Liver (tissue), 9 donors: ENCODE data around the gene DLGAP4. TPM values are rescaled to one million over a fixed set of nuclear protein-coding genes. Genes with fewer than 3 reads are reported as not detected.

Experiments used
- DNase-seq: peaks from one replicate; pipeline ENCODE4 v3.0.0-alpha.2; 2017; ENCODE audit warnings: low spot score
- H3K27ac ChIP-seq, 2 donors: one replicate each; pipeline ENCODE4 v1.7.0; 2013; ENCODE audit warnings: inconsistent platforms in 2 of 2, low read length in 2 of 2, control low read depth in 1 of 2, low read depth in 1 of 2, mild to moderate bottlenecking in 1 of 2
- H3K27me3 ChIP-seq, 4 donors: one replicate each; pipeline versions ENCODE4 v1.6.1 to v1.7.0; 2013; ENCODE audit warnings: low read length in 3 of 4, inconsistent platforms in 1 of 4, mild to moderate bottlenecking in 1 of 4, moderate library complexity in 1 of 4; ENCODE audit not compliant: control insufficient read depth in 4 of 4, insufficient read depth in 4 of 4
- H3K36me3 ChIP-seq, 4 donors: one replicate each; pipeline versions ENCODE4 v1.6.1 to v1.7.0; 2013; ENCODE audit warnings: low read length in 3 of 4, mild to moderate bottlenecking in 3 of 4, low read depth in 1 of 4, moderate library complexity in 1 of 4; ENCODE audit not compliant: control insufficient read depth in 4 of 4, insufficient read depth in 3 of 4
- H3K4me1 ChIP-seq, 4 donors: one replicate each; pipeline versions ENCODE4 v1.6.1 to v1.7.0; 2013; ENCODE audit warnings: low read length in 3 of 4, mild to moderate bottlenecking in 3 of 4, moderate library complexity in 1 of 4; ENCODE audit not compliant: control insufficient read depth in 4 of 4, insufficient read depth in 4 of 4
- H3K4me3 ChIP-seq, 3 donors: one replicate each; pipeline versions ENCODE4 v1.6.1 to v1.7.0; 2013; ENCODE audit warnings: low read length in 3 of 3, control low read depth in 1 of 3, low read depth in 1 of 3, mild to moderate bottlenecking in 1 of 3
- H3K9ac ChIP-seq, 2 donors: one replicate each; pipeline ENCODE4 v1.7.0; 2013; ENCODE audit warnings: low read length in 2 of 2, mild to moderate bottlenecking in 2 of 2, moderate library complexity in 2 of 2, control low read depth in 1 of 2, low read depth in 1 of 2
- H3K9me3 ChIP-seq, 4 donors: one replicate each; pipeline versions ENCODE4 v1.6.1 to v1.7.0; 2013; ENCODE audit warnings: low read length in 3 of 4; ENCODE audit not compliant: control insufficient read depth in 4 of 4
- EGR1 ChIP-seq, 2 donors: IDR thresholded peaks; 2 replicates each; pipeline ENCODE4 v1.6.1; 2016 to 2018; ENCODE audit warnings: antibody characterized with exemption in 2 of 2, low read depth in 2 of 2
- FOXA1 ChIP-seq: IDR thresholded peaks from 2 replicates; pipeline ENCODE4 v1.6.1; 2016; ENCODE audit warnings: antibody characterized with exemption
- FOXA2 ChIP-seq: IDR thresholded peaks from 2 replicates; pipeline ENCODE4 v1.6.1; 2016; ENCODE audit warnings: antibody characterized with exemption
- GABPA ChIP-seq, 2 donors: IDR thresholded peaks in 1 of 2; conservative IDR thresholded peaks in 1 of 2; 2 replicates each; pipeline ENCODE4 v1.6.1; 2016; ENCODE audit warnings: antibody characterized with exemption in 2 of 2, mild to moderate bottlenecking in 1 of 2, moderate library complexity in 1 of 2
- HNF4A ChIP-seq, 2 donors: conservative IDR thresholded peaks; 2 replicates each; pipeline ENCODE4 v1.6.1; 2016; ENCODE audit warnings: antibody characterized with exemption in 2 of 2, mild to moderate bottlenecking in 2 of 2
- JUND ChIP-seq, 2 donors: IDR thresholded peaks; 2 replicates each; pipeline ENCODE4 v1.6.1; 2016; ENCODE audit warnings: antibody characterized with exemption in 2 of 2
- NR2F2 ChIP-seq: IDR thresholded peaks from 2 replicates; pipeline ENCODE4 v1.6.1; 2016; ENCODE audit warnings: antibody characterized with exemption
- RXRA ChIP-seq, 2 donors: IDR thresholded peaks; 2 replicates each; pipeline ENCODE4 v1.6.1; 2017 to 2018; ENCODE audit warnings: antibody characterized with exemption in 2 of 2, mild to moderate bottlenecking in 1 of 2
- YY1 ChIP-seq: IDR thresholded peaks from 2 replicates; pipeline ENCODE4 v1.6.1; 2016; ENCODE audit warnings: antibody characterized with exemption, mild to moderate bottlenecking
- WGBS: extraction: QIAGEN DNeasy Blood & Tissue Kit; methylation state at CpG from one replicate; pipeline ENCODE4 v1.1.7; 2013; 5-methylcytosine and 5-hydroxymethylcytosine counted together
- polyA plus RNA-seq, 2 donors: library from polyadenylated mRNA; stranded (reverse) in 1 of 2; unstranded in 1 of 2; fragments of 200-250 nt in 1 of 2; fragments of >200 nt in 1 of 2; fragmentation: Nextera tagmentation in 1 of 2; extraction: Ambion mirVana in 1 of 2; gene quantifications; one replicate each; pipeline versions ENCODE4 v1.2.1 to v1.2.3, GENCODE V29; 2013 to 2015
- total RNA-seq, 2 donors: library from RNA; depleted of rRNA; stranded (reverse); fragments of >200 nt; gene quantifications; one replicate each; pipeline ENCODE4 v1.2.3, GENCODE V29; 2014
- TF ChIP-seq, protein P1 (sequence below): IDR thresholded peaks from 2 replicates; pipeline ENCODE4 v1.6.1; 2016; ENCODE audit warnings: antibody characterized with exemption
- TF ChIP-seq, protein P2 (sequence below): IDR thresholded peaks from 2 replicates; pipeline ENCODE4 v1.6.1; 2016; ENCODE audit warnings: antibody characterized with exemption
- TF ChIP-seq, protein P3 (sequence below): IDR thresholded peaks from 2 replicates; pipeline ENCODE4 v1.6.1; 2016; ENCODE audit warnings: antibody characterized with exemption
- TF ChIP-seq, protein P4 (sequence below): IDR thresholded peaks from 2 replicates; pipeline ENCODE4 v1.6.1; 2016; ENCODE audit warnings: antibody characterized with exemption, mild to moderate bottlenecking
- donor health status: healthy.
- donor health status: healthy.
- donor health status: healthy.
- donor health status: healthy.
- donor health status: healthy.

DLGAP4 gene
- total and polyA plus RNA-seq, 4 donors = 2.9 to 18.7 (median 11.2) TPM

DNA sequence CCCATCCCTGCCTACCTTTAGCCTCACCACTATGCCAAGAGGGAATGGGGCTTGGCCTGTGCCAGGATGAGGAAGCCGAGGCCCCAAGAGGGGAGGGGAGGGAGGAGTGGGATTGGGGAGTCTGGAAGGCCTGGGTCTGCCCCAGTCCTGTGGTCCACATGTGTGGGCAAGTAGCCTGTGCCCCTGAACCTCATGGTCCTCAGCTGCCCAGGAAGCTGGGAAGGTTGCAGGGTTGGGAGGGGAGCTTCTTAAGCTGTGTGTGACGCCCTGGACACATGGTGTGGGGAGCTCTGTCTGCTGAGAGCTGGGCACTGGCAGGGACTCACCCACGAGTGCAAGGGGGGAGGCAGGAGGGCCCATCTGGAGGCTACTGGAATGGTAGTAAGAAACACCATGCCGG, 31.7 kb downstream of the DLGAP4 start:
- Histone ChIP-seq H3K4me3 (no peak overlapping the region), H3K27ac (no peak overlapping the region), H3K27me3 (peaks cover 0 to 3% (median 1%) of the 10 kb centered on the region in 4 donors), H3K9ac (no peak overlapping the region), H3K36me3 (no peaks in the 10 kb centered on the region), H3K4me1 (no peaks in the 10 kb centered on the region), H3K9me3 (no peaks in the 10 kb centered on the region)
- WGBS = 73% methylated on average over 4 of the region's 4 CpGs
- no peak for DNase-seq
- TF ChIP-seq FOXA1 (no peak), HNF4A (conservative IDR thresholded peaks at IDR 0.05) (no peak), JUND (IDR thresholded peaks at IDR 0.05) (no peak), RXRA (IDR thresholded peaks at IDR 0.05) (no peak), NR2F2 (no peak), YY1 (no peak), EGR1 (IDR thresholded peaks at IDR 0.05; ENCODE audit: low read depth in 2 of 2) (no peak), GABPA (IDR thresholded peaks at IDR 0.05 in 1 of 2, conservative IDR thresholded peaks at IDR 0.05 in 1 of 2) (no peak)
- TF ChIP-seq, protein P1, sequence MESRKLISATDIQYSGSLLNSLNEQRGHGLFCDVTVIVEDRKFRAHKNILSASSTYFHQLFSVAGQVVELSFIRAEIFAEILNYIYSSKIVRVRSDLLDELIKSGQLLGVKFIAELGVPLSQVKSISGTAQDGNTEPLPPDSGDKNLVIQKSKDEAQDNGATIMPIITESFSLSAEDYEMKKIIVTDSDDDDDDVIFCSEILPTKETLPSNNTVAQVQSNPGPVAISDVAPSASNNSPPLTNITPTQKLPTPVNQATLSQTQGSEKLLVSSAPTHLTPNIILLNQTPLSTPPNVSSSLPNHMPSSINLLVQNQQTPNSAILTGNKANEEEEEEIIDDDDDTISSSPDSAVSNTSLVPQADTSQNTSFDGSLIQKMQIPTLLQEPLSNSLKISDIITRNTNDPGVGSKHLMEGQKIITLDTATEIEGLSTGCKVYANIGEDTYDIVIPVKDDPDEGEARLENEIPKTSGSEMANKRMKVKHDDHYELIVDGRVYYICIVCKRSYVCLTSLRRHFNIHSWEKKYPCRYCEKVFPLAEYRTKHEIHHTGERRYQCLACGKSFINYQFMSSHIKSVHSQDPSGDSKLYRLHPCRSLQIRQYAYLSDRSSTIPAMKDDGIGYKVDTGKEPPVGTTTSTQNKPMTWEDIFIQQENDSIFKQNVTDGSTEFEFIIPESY = no peak
- TF ChIP-seq, protein P2, sequence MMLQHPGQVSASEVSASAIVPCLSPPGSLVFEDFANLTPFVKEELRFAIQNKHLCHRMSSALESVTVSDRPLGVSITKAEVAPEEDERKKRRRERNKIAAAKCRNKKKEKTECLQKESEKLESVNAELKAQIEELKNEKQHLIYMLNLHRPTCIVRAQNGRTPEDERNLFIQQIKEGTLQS = no peak
- TF ChIP-seq, protein P3, sequence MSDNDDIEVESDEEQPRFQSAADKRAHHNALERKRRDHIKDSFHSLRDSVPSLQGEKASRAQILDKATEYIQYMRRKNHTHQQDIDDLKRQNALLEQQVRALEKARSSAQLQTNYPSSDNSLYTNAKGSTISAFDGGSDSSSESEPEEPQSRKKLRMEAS = no peak
- TF ChIP-seq, protein P4, sequence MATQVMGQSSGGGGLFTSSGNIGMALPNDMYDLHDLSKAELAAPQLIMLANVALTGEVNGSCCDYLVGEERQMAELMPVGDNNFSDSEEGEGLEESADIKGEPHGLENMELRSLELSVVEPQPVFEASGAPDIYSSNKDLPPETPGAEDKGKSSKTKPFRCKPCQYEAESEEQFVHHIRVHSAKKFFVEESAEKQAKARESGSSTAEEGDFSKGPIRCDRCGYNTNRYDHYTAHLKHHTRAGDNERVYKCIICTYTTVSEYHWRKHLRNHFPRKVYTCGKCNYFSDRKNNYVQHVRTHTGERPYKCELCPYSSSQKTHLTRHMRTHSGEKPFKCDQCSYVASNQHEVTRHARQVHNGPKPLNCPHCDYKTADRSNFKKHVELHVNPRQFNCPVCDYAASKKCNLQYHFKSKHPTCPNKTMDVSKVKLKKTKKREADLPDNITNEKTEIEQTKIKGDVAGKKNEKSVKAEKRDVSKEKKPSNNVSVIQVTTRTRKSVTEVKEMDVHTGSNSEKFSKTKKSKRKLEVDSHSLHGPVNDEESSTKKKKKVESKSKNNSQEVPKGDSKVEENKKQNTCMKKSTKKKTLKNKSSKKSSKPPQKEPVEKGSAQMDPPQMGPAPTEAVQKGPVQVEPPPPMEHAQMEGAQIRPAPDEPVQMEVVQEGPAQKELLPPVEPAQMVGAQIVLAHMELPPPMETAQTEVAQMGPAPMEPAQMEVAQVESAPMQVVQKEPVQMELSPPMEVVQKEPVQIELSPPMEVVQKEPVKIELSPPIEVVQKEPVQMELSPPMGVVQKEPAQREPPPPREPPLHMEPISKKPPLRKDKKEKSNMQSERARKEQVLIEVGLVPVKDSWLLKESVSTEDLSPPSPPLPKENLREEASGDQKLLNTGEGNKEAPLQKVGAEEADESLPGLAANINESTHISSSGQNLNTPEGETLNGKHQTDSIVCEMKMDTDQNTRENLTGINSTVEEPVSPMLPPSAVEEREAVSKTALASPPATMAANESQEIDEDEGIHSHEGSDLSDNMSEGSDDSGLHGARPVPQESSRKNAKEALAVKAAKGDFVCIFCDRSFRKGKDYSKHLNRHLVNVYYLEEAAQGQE = no peak

DNA sequence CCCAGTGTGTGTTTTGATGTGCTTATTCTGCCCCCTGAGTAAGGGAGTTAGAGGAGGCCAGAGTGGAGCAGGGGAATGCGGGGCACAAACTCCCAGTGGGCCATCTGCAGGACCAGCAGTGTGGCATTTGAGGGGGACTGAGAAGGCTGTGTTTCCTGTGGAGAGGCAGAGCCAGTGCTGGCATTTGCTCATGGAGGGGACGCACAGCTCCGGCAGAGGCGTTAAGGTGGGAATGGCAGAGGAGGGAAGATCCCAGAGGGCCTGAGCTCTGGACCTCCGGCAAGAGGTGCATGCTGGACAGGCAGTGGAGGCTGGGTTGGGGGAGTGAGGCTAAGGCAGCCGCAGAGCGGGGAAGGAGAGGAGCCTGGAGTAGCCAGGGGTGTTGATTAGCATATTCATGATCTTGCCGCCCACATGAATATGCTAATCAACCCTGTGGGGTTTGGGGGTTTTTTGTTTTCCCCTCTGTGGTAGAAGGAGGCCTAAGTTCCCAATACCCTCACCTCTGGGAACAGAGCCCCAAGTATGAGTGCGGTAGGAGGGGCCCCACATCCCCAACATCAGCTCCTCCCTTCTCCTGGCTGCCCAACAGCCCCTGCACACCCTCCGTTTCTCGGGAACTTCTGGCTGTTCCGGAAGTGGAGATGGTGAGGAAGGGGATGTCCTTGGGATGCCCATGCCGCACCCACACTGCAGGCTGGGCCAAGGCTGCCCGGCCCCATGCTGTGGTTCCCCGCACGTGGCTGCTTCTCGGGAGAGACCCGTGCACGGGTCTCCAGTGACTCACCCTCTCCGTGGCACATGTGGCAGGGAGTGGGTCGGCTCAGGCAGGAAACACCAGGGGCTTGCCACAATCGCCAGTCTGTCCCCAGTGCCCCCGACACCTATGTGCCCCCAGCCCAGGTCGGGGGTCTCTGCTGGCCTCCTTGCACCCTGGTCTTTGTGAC, 33.8 kb downstream of the DLGAP4 start:
- H3K36me3 ChIP-seq = no peaks in the 10 kb centered on the region
- H3K4me3 ChIP-seq = no peak overlapping the region
- H3K27me3 ChIP-seq = peaks cover 0 to 3% (median 1%) of the 10 kb centered on the region in 4 donors
- no peaks in the 10 kb centered on the region for H3K4me1 ChIP-seq
- TF ChIP-seq, protein P3 = no peak
- no peak for TF ChIP-seq FOXA2
- TF ChIP-seq RXRA (IDR thresholded peaks at IDR 0.05) = no peak
- no peak overlapping the region for H3K27ac ChIP-seq
- H3K9ac ChIP-seq = no peak overlapping the region
- H3K9me3 ChIP-seq = no peaks in the 10 kb centered on the region
- 34% methylated on average over 24 of the region's 24 CpGs for WGBS
- no peak for DNase-seq
